Breast epithelium (tissue), 4 donors: ENCODE data around the gene GPT2. TPM values are rescaled to one million over a fixed set of nuclear protein-coding genes. Genes with fewer than 3 reads are reported as not detected.
A peak's percentile ranks its signal among the peaks of the same experiment; 100 is the strongest.

Experiments used
- DNase-seq, 2 donors: peaks; one replicate each; pipeline ENCODE4 v3.0.0-alpha.2; 2019; ENCODE audit warnings: low spot score in 2 of 2
- H3K27ac ChIP-seq, 2 donors: fragments of 200-600 bp; sonication (generic) in 1 of 2; one replicate each; pipeline ENCODE4 v1.5.1; 2016 to 2019; ENCODE audit warnings: mild to moderate bottlenecking in 1 of 2
- H3K27me3 ChIP-seq, 2 donors: fragments of 200-600 bp; sonication (generic) in 1 of 2; one replicate each; pipeline versions ENCODE4 v1.5.1 to v1.6.0; 2017 to 2019; ENCODE audit warnings: control low read depth in 1 of 2, mild to moderate bottlenecking in 1 of 2
- H3K36me3 ChIP-seq: fragments of 200-600 bp; one replicate; pipeline ENCODE4 v1.5.1; 2019
- H3K4me1 ChIP-seq, 2 donors: fragments of 200-600 bp; sonication (generic); one replicate each; pipeline ENCODE4 v1.5.1; 2016 to 2019; ENCODE audit warnings: control low read depth in 1 of 2
- H3K4me3 ChIP-seq, 3 donors: fragments of 200-600 bp; sonication (generic); 1 replicate in 2 of 3; 2 replicates in 1 of 3; pipeline ENCODE4 v1.5.1; 2016 to 2019; ENCODE audit warnings: mild to moderate bottlenecking in 3 of 3, moderate library complexity in 2 of 3
- H3K9me3 ChIP-seq, 2 donors: fragments of 200-600 bp; sonication (generic) in 1 of 2; one replicate each; pipeline ENCODE4 v1.5.1; 2016 to 2019; ENCODE audit warnings: control low read depth in 1 of 2
- CTCF ChIP-seq, 3 donors: fragments of 450-650 bp; IDR thresholded peaks; one replicate each; pipeline ENCODE4 v1.5.1; 2016 to 2017; ENCODE audit warnings: antibody characterized with exemption in 3 of 3, mild to moderate bottlenecking in 3 of 3, moderate library complexity in 3 of 3
- POLR2A ChIP-seq: fragments of 450-650 bp; IDR thresholded peaks from one replicate; pipeline ENCODE4 v1.6.1; 2016; ENCODE audit warnings: antibody characterized with exemption, mild to moderate bottlenecking, moderate library complexity
- POLR2AphosphoS5 ChIP-seq, 3 donors: sonication (generic); formaldehyde crosslinking; IDR thresholded peaks; one replicate each; pipeline ENCODE4 v1.6.1; 2017; ENCODE audit warnings: antibody characterized with exemption in 3 of 3
- intact Hi-C: fragments of 100-400 bp; cut with DNase I; formaldehyde crosslinking; loops from one replicate; pipeline ENCODE4 v1.15.1; 2023; ENCODE audit warnings: low total_unique reads
- total RNA-seq, 3 donors: library from RNA; depleted of rRNA; stranded (reverse); fragments of >200 nt; gene quantifications; one replicate each; pipeline ENCODE4 v1.1.0, GENCODE V29; 2016

Gene GPT2
- total RNA-seq, 3 donors from 2014 or later, result 17.4 to 56.2 (median 21.7) TPM

GRCh38 chr16:46918905-46919792, 35.0 kb downstream of the GPT2 start:
- Histone ChIP-seq H3K27ac (no peak overlapping the region), H3K4me3 (no peak overlapping the region), H3K36me3 (no peaks in the 10 kb centered on the region), H3K27me3 (no peaks in the 10 kb centered on the region), H3K9me3 (no peaks in the 10 kb centered on the region), H3K4me1 (peaks cover 0 to 3% of the 10 kb centered on the region in 2 donors)
- intact Hi-C loops, result loop anchor here (1.0 kb wide), 1 partner anchor 82 kb away; no protein-coding TSS in a partner anchor
- no peak for DNase-seq
- TF ChIP-seq POLR2A, result no peak
- no peak for TF ChIP-seq POLR2AphosphoS5 (IDR thresholded peaks at IDR 0.05)
- TF ChIP-seq CTCF (IDR thresholded peaks at IDR 0.05), result no peak

- Histone ChIP-seq H3K4me1 (peaks cover 0 to 3% of the 10 kb centered on the region in 2 donors), H3K9me3 (no peaks in the 10 kb centered on the region), H3K27me3 (no peaks in the 10 kb centered on the region), H3K27ac (peak overlapping the region; percentile 45 to 52), H3K4me3 (no peak overlapping the region), H3K36me3 (no peaks in the 10 kb centered on the region)
- TF ChIP-seq CTCF (IDR thresholded peaks at IDR 0.05) (no peak), POLR2AphosphoS5 (IDR thresholded peaks at IDR 0.05) (peak in 1 of 3 donors; percentile 38)
- peak; percentile 58 to 73 for DNase-seq
- intact Hi-C loops, result no loop called here
These were observed 36.4 kb downstream of the GPT2 start for GRCh38 chr16:46920402-46921068.

- no peaks in the 10 kb centered on the region for H3K9me3 ChIP-seq
- H3K27me3 ChIP-seq, result no peaks in the 10 kb centered on the region
- DNase-seq, result no peak
- no peak overlapping the region for H3K27ac ChIP-seq
- H3K36me3 ChIP-seq, result no peaks in the 10 kb centered on the region
- TF ChIP-seq POLR2A, result no peak
- TF ChIP-seq POLR2AphosphoS5 (IDR thresholded peaks at IDR 0.05), result no peak
- TF ChIP-seq CTCF (IDR thresholded peaks at IDR 0.05), result no peak
- H3K4me3 ChIP-seq, result no peak overlapping the region
- intact Hi-C loops, result no loop called here
- peaks cover 0 to 3% of the 10 kb centered on the region in 2 donors for H3K4me1 ChIP-seq
These were observed 38.1 kb downstream of the GPT2 start for GRCh38 chr16:46922239-46922638.

- intact Hi-C loops, result no loop called here
- Histone ChIP-seq H3K27ac (no peak overlapping the region), H3K27me3 (no peaks in the 10 kb centered on the region), H3K9me3 (no peaks in the 10 kb centered on the region), H3K36me3 (no peaks in the 10 kb centered on the region), H3K4me3 (no peak overlapping the region), H3K4me1 (peaks cover 0 to 3% of the 10 kb centered on the region in 2 donors)
- no peak for DNase-seq
- TF ChIP-seq CTCF (IDR thresholded peaks at IDR 0.05) (no peak), POLR2AphosphoS5 (IDR thresholded peaks at IDR 0.05) (no peak), POLR2A (no peak)
These were observed 39.5 kb downstream of the GPT2 start for GRCh38 chr16:46923513-46924295.
